ENCODE measurements around the gene NOTCH1. TPM values are rescaled to one million over a fixed set of nuclear protein-coding genes. Genes with fewer than 3 reads are reported as not detected.

Gene NOTCH1
- total RNA-seq, 4 donors from 2014 or later: 71.0 to 160 (median 114) TPM

GRCh38 chr9:136525207-136525606 is 20.6 kb downstream of the NOTCH1 start:
- TF ChIP-seq POLR2AphosphoS5 (IDR thresholded peaks at IDR 0.05): no peak
- no peak for TF ChIP-seq CTCF (IDR thresholded peaks at IDR 0.05)
- no peak for TF ChIP-seq POLR2A (IDR thresholded peaks at IDR 0.05)
- no peak for TF ChIP-seq EP300 (IDR thresholded peaks at IDR 0.05)
- DNase-seq (ENCODE audit: low spot score in 2 of 2): no peak
- Histone ChIP-seq H3K4me1 (peaks cover 51% of the 10 kb centered on the region), H3K27ac (no peak overlapping the region), H3K36me3 (peaks cover 26% of the 10 kb centered on the region), H3K27me3 (no peaks in the 10 kb centered on the region), H3K9me3 (no peaks in the 10 kb centered on the region), H3K4me3 (no peak overlapping the region)
- WGBS: 89% methylated on average over 15 of the region's 21 CpGs

GRCh38 chr9:136522314-136523237 is 23.3 kb downstream of the NOTCH1 start:
- TF ChIP-seq CTCF (IDR thresholded peaks at IDR 0.05) (no peak), POLR2A (IDR thresholded peaks at IDR 0.05) (no peak), POLR2AphosphoS5 (IDR thresholded peaks at IDR 0.05) (no peak), EP300 (IDR thresholded peaks at IDR 0.05) (no peak)
- Histone ChIP-seq H3K4me1 (peaks cover 24% of the 10 kb centered on the region), H3K36me3 (peaks cover 52% of the 10 kb centered on the region), H3K27ac (no peak overlapping the region), H3K27me3 (no peaks in the 10 kb centered on the region), H3K4me3 (no peak overlapping the region), H3K9me3 (no peaks in the 10 kb centered on the region)
- no peak for DNase-seq (ENCODE audit: low spot score in 2 of 2)
- WGBS: 90% methylated on average over 25 of the region's 59 CpGs

- DNase-seq (ENCODE audit: low spot score in 2 of 2): no peak
- TF ChIP-seq EP300 (IDR thresholded peaks at IDR 0.05): no peak
- no peak for TF ChIP-seq POLR2A (IDR thresholded peaks at IDR 0.05)
- no peak for TF ChIP-seq POLR2AphosphoS5 (IDR thresholded peaks at IDR 0.05)
- TF ChIP-seq CTCF (IDR thresholded peaks at IDR 0.05): no peak
- H3K27me3 ChIP-seq: no peaks in the 10 kb centered on the region
- H3K9me3 ChIP-seq: no peaks in the 10 kb centered on the region
- H3K27ac ChIP-seq: no peak overlapping the region
- 20% methylated on average over 1 of the region's 10 CpGs for WGBS
- no peak overlapping the region for H3K4me3 ChIP-seq
- peaks cover 14% of the 10 kb centered on the region for H3K4me1 ChIP-seq
- peaks cover 62% of the 10 kb centered on the region for H3K36me3 ChIP-seq
Measured at GRCh38 chr9:136521537-136521936, 24.3 kb downstream of the NOTCH1 start.

- H3K4me3 ChIP-seq: no peak overlapping the region
- no peak overlapping the region for H3K27ac ChIP-seq
- H3K4me1 ChIP-seq: peaks cover 8% of the 10 kb centered on the region
- 81% methylated on average over 12 of the region's 20 CpGs for WGBS
- DNase-seq (ENCODE audit: low spot score in 2 of 2): no peak
- TF ChIP-seq POLR2A (IDR thresholded peaks at IDR 0.05): no peak
- no peak for TF ChIP-seq EP300 (IDR thresholded peaks at IDR 0.05)
- no peak for TF ChIP-seq POLR2AphosphoS5 (IDR thresholded peaks at IDR 0.05)
- TF ChIP-seq CTCF (IDR thresholded peaks at IDR 0.05): no peak
- H3K27me3 ChIP-seq: no peaks in the 10 kb centered on the region
- no peaks in the 10 kb centered on the region for H3K9me3 ChIP-seq
- H3K36me3 ChIP-seq: peaks cover 76% of the 10 kb centered on the region
Measured at GRCh38 chr9:136520053-136520540, 25.8 kb downstream of the NOTCH1 start.
